ENCODE results near the gene CTSK. TPM values are rescaled to one million over a fixed set of nuclear protein-coding genes. Genes with fewer than 3 reads are reported as not detected.

CTSK gene
- total RNA-seq, 1 donor from 2014 or later, result 8.8 TPM

- peak; percentile 70 for TF ChIP-seq CTCF (IDR thresholded peaks at IDR 0.05; ENCODE audit: partially characterized antibody, unreplicated experiment)
- no peaks in the 10 kb centered on the region for H3K36me3 Mint-ChIP-seq (ENCODE audit: unreplicated experiment)
Measured at GRCh38 chr1:150829751-150830150, 21.7 kb upstream of the CTSK start.

GRCh38 chr1:150826299-150826698 lies 18.2 kb upstream of the CTSK start:
- Mint-ChIP-seq H3K36me3 (ENCODE audit: unreplicated experiment) (no peaks in the 10 kb centered on the region), H3K4me1 (ENCODE audit: low read depth, unreplicated experiment) (no peaks in the 10 kb centered on the region), H3K4me3 (ENCODE audit: unreplicated experiment) (no peak overlapping the region), H3K27ac (ENCODE audit: unreplicated experiment) (no peak overlapping the region), H3K9me3 (ENCODE audit: unreplicated experiment) (no peaks in the 10 kb centered on the region), H3K27me3 (ENCODE audit: unreplicated experiment) (no peaks in the 10 kb centered on the region)
- DNase-seq, result no peak
- TF ChIP-seq CTCF (IDR thresholded peaks at IDR 0.05; ENCODE audit: partially characterized antibody, unreplicated experiment), result no peak

More at GRCh38 chr1:150829751-150830150, 21.7 kb upstream of the CTSK start:
- Mint-ChIP-seq H3K27ac (ENCODE audit: unreplicated experiment) (no peak overlapping the region), H3K4me3 (ENCODE audit: unreplicated experiment) (no peak overlapping the region), H3K9me3 (ENCODE audit: unreplicated experiment) (no peaks in the 10 kb centered on the region), H3K4me1 (ENCODE audit: low read depth, unreplicated experiment) (no peaks in the 10 kb centered on the region), H3K27me3 (ENCODE audit: unreplicated experiment) (no peaks in the 10 kb centered on the region)
- DNase-seq, result peak; percentile 27

- H3K36me3 Mint-ChIP-seq (ENCODE audit: unreplicated experiment), result no peaks in the 10 kb centered on the region
- no peak for DNase-seq
- TF ChIP-seq CTCF (IDR thresholded peaks at IDR 0.05; ENCODE audit: partially characterized antibody, unreplicated experiment), result no peak
- no peaks in the 10 kb centered on the region for H3K9me3 Mint-ChIP-seq (ENCODE audit: unreplicated experiment)
- H3K27ac Mint-ChIP-seq (ENCODE audit: unreplicated experiment), result no peak overlapping the region
- no peaks in the 10 kb centered on the region for H3K4me1 Mint-ChIP-seq (ENCODE audit: low read depth, unreplicated experiment)
- peaks cover 3% of the 10 kb centered on the region for H3K27me3 Mint-ChIP-seq (ENCODE audit: unreplicated experiment)
- H3K4me3 Mint-ChIP-seq (ENCODE audit: unreplicated experiment), result no peak overlapping the region
Measured at GRCh38 chr1:150820730-150821512, 12.9 kb upstream of the CTSK start.

GRCh38 chr1:150815871-150816270 lies 7.8 kb upstream of the CTSK start:
- Mint-ChIP-seq H3K4me3 (ENCODE audit: unreplicated experiment) (no peak overlapping the region), H3K27me3 (ENCODE audit: unreplicated experiment) (peaks cover 3% of the 10 kb centered on the region), H3K27ac (ENCODE audit: unreplicated experiment) (no peak overlapping the region), H3K36me3 (ENCODE audit: unreplicated experiment) (no peaks in the 10 kb centered on the region), H3K4me1 (ENCODE audit: low read depth, unreplicated experiment) (no peaks in the 10 kb centered on the region), H3K9me3 (ENCODE audit: unreplicated experiment) (no peaks in the 10 kb centered on the region)
- no peak for TF ChIP-seq CTCF (IDR thresholded peaks at IDR 0.05; ENCODE audit: partially characterized antibody, unreplicated experiment)
- no peak for DNase-seq

GRCh38 chr1:150813028-150813707 lies 5.1 kb upstream of the CTSK start:
- no peaks in the 10 kb centered on the region for H3K9me3 Mint-ChIP-seq (ENCODE audit: unreplicated experiment)
- no peaks in the 10 kb centered on the region for H3K36me3 Mint-ChIP-seq (ENCODE audit: unreplicated experiment)
- H3K27ac Mint-ChIP-seq (ENCODE audit: unreplicated experiment), result no peak overlapping the region
- peak; percentile 65 for DNase-seq
- TF ChIP-seq CTCF (IDR thresholded peaks at IDR 0.05; ENCODE audit: partially characterized antibody, unreplicated experiment), result peak; percentile 45
- no peaks in the 10 kb centered on the region for H3K4me1 Mint-ChIP-seq (ENCODE audit: low read depth, unreplicated experiment)
- H3K27me3 Mint-ChIP-seq (ENCODE audit: unreplicated experiment), result no peaks in the 10 kb centered on the region
- H3K4me3 Mint-ChIP-seq (ENCODE audit: unreplicated experiment), result no peak overlapping the region
